VCaP (cell line): ENCODE measurements around the gene DHX38.

ENCODE experiments used
- H3K27ac ChIP-seq: fragments of 450-650 bp; 2 replicates; pipeline ENCODE4 v1.5.1; 2017
- CTCF ChIP-seq: fragments of 450-650 bp; conservative IDR thresholded peaks from 2 replicates; pipeline ENCODE4 v1.5.1; 2017; ENCODE audit warnings: mild to moderate bottlenecking, moderate library complexity

DHX38 gene

GRCh38 chr16:72112452-72112792 is 18.8 kb downstream of the DHX38 start:
- H3K27ac ChIP-seq, result no peak overlapping the region
- TF ChIP-seq CTCF, result no peak

- H3K27ac ChIP-seq, result no peak overlapping the region
- no peak for TF ChIP-seq CTCF
Measured at GRCh38 chr16:72112906-72113615, 19.4 kb downstream of the DHX38 start.

GRCh38 chr16:72113616-72113945 is 19.9 kb downstream of the DHX38 start:
- no peak for TF ChIP-seq CTCF
- H3K27ac ChIP-seq, result no peak overlapping the region

- no peak overlapping the region for H3K27ac ChIP-seq
- TF ChIP-seq CTCF, result no peak
Measured at GRCh38 chr16:72120026-72120425, 26.4 kb downstream of the DHX38 start.

- no peak overlapping the region for H3K27ac ChIP-seq
- TF ChIP-seq CTCF, result no peak
Measured at GRCh38 chr16:72122308-72122707, 28.7 kb downstream of the DHX38 start.

- H3K27ac ChIP-seq, result no peak overlapping the region
- TF ChIP-seq CTCF, result no peak
Measured at GRCh38 chr16:72122916-72123315, 29.3 kb downstream of the DHX38 start.

GRCh38 chr16:72123426-72123825 is 29.8 kb downstream of the DHX38 start:
- no peak overlapping the region for H3K27ac ChIP-seq
- TF ChIP-seq CTCF, result no peak

GRCh38 chr16:72124148-72124547 is 30.5 kb downstream of the DHX38 start:
- TF ChIP-seq CTCF, result no peak
- H3K27ac ChIP-seq, result no peak overlapping the region
